GM19193 (cell line): Measurements from ENCODE around the gene INSYN2B.

ENCODE experiments used
- POLR2A ChIP-seq: IDR thresholded peaks from 4 replicates; pipeline ENCODE4 v1.6.1; 2011; ENCODE audit not compliant: insufficient read depth, insufficient read length; ENCODE audit errors: extremely low read depth

The INSYN2B gene

GRCh38 chr5:169893010-169893409 is 87.3 kb downstream of the INSYN2B start:
- no peak for TF ChIP-seq POLR2A

DNA sequence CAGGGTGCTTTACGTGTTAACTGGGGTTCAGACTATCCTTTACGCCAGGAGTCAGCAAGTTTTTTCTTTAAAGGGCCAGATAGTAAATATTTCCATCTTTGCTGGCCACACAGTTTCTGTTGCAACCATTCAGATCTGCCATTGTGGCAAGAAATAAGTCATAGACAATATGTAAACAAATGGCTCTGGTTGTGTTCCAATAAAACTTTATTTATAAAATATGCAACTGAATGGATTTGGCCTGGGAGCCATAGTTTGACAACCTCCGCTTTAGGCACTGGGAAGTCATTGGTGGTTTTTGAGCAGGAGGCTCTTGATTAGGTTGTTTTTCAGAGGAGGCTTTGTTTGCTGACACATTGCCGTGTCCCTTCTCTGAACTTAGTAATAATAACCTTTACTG is 90.7 kb downstream of the INSYN2B start:
- no peak for TF ChIP-seq POLR2A

DNA sequence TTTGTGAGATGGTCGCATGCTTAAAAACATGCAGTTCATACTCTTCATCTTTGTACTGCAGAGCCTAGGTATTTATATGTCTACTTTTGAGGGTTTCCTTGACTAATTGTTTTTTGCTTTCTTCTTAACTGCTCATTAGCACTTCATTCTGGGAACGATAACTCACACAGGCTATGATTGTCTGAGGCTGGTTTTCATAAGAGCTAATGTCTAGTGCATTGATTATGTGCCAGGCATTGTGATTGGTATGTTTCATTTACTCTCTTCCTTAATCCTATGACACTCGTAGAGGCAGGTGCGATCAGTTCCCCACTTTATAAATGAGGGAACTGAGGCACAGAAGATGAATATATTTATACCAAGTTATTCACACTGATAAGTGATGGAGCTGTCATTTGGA is 93.6 kb downstream of the INSYN2B start:
- TF ChIP-seq POLR2A, result no peak

GRCh38 chr5:169886033-169886432 is 94.3 kb downstream of the INSYN2B start:
- TF ChIP-seq POLR2A, result no peak

- no peak for TF ChIP-seq POLR2A
These were observed 98.5 kb downstream of the INSYN2B start for GRCh38 chr5:169881702-169882303.

GRCh38 chr5:169880785-169881184 is 99.5 kb downstream of the INSYN2B start:
- no peak for TF ChIP-seq POLR2A

GRCh38 chr5:169880012-169880663 is 100.2 kb downstream of the INSYN2B start:
- TF ChIP-seq POLR2A, result no peak

- no peak for TF ChIP-seq POLR2A
These were observed 103.9 kb downstream of the INSYN2B start for GRCh38 chr5:169876386-169876785.

GRCh38 chr5:169875731-169876130 is 104.6 kb downstream of the INSYN2B start:
- no peak for TF ChIP-seq POLR2A

DNA sequence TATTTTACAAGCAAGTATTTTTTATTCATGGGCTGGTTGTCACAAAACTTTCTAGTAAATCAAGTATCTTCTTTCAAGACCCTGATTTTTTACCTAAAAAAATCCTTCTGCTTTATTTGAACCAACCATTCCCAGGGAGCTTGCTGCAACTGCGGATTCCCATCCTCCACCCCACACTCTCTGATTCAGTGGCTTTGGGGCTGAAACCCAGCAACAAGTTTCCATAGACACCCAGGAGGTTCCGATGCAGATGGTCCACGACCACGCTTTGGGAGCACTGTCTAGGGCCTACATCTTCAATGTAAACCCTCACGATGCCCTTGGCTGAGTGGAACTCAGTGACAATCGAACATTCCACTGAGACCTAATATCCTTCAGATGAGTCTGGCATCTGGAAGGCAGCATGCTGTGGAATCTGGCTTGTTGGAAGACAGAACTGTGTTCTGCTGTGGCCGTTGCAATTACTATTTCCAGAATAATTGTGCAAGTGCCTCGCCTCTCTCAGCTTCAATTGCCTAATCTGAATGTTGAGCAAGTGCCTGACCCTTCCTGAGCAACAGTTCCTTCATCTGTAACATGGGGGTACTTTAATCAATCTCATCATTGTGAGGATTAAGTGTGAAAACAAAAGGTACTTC is 105.1 kb downstream of the INSYN2B start:
- TF ChIP-seq POLR2A, result no peak

DNA sequence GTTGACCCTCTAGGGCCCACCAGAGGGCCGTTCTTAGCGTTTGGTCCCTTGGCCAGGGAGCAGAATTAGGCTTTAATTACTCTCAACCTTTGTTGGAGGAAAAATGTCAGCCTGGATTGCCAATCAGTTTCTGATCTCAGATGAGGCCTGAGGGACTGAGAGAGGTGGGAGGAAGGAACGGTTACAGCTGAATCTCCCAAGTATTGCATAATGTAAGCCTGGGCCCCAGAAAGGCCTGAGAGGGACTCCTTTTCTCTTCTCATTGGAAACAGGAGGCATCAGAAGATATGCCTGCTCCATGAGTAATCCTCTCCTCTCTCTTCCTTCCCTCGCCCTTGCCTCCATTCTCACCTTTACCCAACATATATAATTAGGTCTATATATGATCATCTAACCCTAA is 105.7 kb downstream of the INSYN2B start:
- TF ChIP-seq POLR2A, result no peak

GRCh38 chr5:169873642-169874041 is 106.7 kb downstream of the INSYN2B start:
- TF ChIP-seq POLR2A, result no peak

DNA sequence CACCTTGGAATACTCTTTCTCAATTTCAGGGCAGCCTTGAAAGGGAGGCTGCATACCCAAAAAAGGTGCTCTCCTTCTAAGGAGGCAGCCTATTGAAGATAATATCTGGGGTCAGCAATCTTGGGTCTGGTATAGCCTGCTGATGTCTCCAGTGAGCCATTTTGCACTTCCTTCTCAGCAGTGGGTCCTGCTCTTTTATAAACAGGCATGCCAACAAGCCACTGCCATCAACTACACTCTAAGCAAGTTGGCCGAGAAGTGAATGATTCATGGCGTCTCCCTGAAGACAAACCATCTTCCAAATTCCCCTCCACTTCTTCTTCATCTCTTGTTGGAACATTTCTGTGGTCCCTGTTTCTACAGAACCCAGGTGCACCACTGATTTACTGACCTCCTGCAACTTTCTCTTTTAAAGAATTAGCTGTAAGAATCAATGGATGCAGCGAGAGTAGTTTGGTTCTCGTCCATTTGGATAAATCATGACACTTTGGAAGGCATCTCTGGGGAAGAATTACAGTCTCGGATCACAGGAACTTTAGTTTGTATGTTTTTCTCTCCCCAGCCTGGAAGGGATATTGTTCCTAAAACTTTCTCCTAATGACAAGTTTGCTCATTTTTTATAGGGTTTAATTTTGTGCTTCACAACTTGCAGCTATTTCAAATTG is 108.3 kb downstream of the INSYN2B start:
- TF ChIP-seq POLR2A, result no peak

DNA sequence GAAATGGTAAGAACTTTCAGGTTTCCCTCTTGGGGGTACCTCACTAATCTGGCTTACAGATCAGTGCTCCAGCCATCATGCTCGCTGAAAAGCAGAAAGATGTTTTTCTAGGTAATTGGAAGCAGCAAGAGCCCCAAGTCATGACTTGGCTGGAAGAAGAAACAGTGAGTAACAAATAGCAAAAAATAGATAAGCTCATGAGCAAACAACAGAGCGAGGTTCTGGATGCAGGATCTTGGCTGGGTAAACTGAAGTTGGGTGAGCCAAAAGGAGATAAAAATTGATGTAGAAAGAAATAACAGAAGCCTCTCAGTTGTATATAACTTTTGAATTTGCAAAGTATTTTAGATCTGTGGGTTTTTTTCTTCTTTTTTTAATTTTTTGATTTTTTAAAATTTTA is 110.1 kb downstream of the INSYN2B start:
- TF ChIP-seq POLR2A, result no peak

GRCh38 chr5:169869066-169869465 is 111.2 kb downstream of the INSYN2B start:
- TF ChIP-seq POLR2A, result no peak

DNA sequence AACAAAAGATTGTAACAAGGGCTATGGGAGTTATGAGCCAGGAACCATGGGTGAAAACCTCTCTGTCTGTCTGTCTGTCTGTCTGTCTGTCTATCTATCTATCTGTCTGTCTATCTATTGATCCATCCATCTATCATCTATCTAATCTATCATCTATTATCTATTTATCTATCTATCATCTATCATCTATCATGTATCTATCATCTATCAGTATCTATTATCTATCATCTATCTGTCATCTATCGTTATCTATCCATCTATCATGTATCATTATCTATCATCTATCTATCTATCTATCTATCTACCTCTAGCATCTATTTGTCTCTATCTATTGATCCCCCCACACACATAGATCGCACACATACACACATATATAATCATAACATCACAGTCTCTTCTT is 112.9 kb downstream of the INSYN2B start:
- TF ChIP-seq POLR2A, result no peak
